ENCODE results near the gene DNASE2B. TPM values are rescaled to one million over a fixed set of nuclear protein-coding genes. Genes with fewer than 3 reads are reported as not detected.

DNASE2B gene, protein sequence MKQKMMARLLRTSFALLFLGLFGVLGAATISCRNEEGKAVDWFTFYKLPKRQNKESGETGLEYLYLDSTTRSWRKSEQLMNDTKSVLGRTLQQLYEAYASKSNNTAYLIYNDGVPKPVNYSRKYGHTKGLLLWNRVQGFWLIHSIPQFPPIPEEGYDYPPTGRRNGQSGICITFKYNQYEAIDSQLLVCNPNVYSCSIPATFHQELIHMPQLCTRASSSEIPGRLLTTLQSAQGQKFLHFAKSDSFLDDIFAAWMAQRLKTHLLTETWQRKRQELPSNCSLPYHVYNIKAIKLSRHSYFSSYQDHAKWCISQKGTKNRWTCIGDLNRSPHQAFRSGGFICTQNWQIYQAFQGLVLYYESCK
- not detected in 2 replicates for total RNA-seq (2021)
- long read RNA-seq, result 0 reads

DNA sequence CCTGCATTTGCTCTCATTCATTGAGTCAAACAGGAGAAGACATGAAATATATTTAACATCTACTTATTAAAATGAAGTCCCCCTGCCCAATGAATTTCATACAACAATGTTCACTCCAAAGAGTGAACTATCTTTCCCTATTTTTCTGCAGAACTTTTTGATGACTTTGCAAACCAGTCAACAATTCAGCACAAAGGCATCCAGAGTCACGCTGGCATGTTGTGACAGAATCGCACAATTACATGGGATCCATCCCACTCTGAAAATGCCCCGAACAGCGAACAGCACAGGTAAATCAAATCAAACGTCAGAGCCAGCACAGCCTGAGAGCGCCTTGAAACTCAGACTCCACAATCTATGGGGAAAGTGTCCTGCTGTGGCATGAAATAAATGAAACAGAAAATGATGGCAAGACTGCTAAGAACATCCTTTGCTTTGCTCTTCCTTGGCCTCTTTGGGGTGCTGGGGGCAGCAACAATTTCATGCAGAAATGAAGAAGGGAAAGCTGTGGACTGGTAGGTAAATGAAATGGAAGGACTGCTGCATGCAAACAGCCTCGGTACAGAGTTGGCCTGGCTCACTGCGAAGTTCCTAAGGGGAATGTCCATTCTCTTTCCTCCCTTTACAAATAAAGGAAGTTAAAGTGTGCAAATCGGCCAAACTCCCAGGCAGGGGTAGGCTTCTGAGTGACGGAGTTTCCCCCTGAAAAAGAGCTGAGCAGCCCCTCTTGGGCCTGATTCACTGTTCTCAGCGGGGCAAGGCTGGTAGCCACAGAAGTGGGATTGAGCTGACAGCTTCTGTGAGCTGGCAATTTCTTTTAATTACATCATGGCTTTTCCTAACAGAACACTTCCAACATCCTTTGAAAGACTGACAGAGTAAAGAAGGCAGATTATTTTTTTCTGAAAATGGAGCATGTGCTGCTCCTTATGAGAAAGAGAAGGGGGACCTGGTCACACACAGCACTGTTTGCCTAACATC is at the start of gene DNASE2B:
Gene DNASE2B, plus strand, starts transcription at position 310 of the 981 bp plus-strand sequence. Its CDS starts 81 bp downstream, at position 391.
- H3K23me2 ChIP-seq (ENCODE audit: insufficient read length, low read depth, low read length, poor library complexity, severe bottlenecking), result no peaks in the 10 kb centered on the region
- H3K36me3 Mint-ChIP-seq (ENCODE audit: insufficient read depth in 1 of 3, low read depth in 3 of 3), result no peaks in the 10 kb centered on the region
- H4K5ac ChIP-seq (ENCODE audit: insufficient read length, low read depth, low read length), result no peak within 1 kb of the TSS
- H4K8ac ChIP-seq (replicated peaks; ENCODE audit: insufficient read length, low read depth, low read length), result no peak within 1 kb of the TSS
- no peaks in the 10 kb centered on the region for H3K4me1 ChIP-seq (ENCODE audit: insufficient read depth, low read length)
- no peak within 1 kb of the TSS for H3K9ac ChIP-seq (ENCODE audit: extremely low read depth, insufficient read length, low read length)
- no peak within 1 kb of the TSS for H3K4me2 ChIP-seq (ENCODE audit: insufficient read depth, insufficient read length, low read length)
- H2AFZ ChIP-seq (ENCODE audit: low read length), result no peak within 1 kb of the TSS
- H3K4ac ChIP-seq (ENCODE audit: low read depth, low read length), result no peak within 1 kb of the TSS
- no peaks in the 10 kb centered on the region for H3K27me3 Mint-ChIP-seq (ENCODE audit: low read depth)
- no peaks in the 10 kb centered on the region for H4K20me1 ChIP-seq (ENCODE audit: control insufficient read depth, insufficient read depth, insufficient read length)
- H3K4me1 Mint-ChIP-seq, result peaks cover 6 to 11% of the 10 kb centered on the region in 2 experiments; a peak in 3 of 4 replicates
- no peaks in the 10 kb centered on the region for H3K9me3 Mint-ChIP-seq
- no peak for DNase-seq
- H3T11ph ChIP-seq (ENCODE audit: low read length), result no peak within 1 kb of the TSS
- H3K18ac ChIP-seq (ENCODE audit: insufficient read length, low read depth, low read length), result no peak within 1 kb of the TSS
- H3K56ac ChIP-seq (ENCODE audit: insufficient read length, low read depth, low read length), result no peak within 1 kb of the TSS
- no peak within 1 kb of the TSS for H3K27ac ChIP-seq (ENCODE audit: insufficient read length, low read depth, low read length)
- no peak within 1 kb of the TSS for H2AK5ac ChIP-seq (ENCODE audit: insufficient read length, low read length)
- no peaks in the 10 kb centered on the region for H3K79me1 ChIP-seq (ENCODE audit: insufficient read depth, low read depth, low read length, poor library complexity, severe bottlenecking)
- TF ChIP-seq, protein P1, sequence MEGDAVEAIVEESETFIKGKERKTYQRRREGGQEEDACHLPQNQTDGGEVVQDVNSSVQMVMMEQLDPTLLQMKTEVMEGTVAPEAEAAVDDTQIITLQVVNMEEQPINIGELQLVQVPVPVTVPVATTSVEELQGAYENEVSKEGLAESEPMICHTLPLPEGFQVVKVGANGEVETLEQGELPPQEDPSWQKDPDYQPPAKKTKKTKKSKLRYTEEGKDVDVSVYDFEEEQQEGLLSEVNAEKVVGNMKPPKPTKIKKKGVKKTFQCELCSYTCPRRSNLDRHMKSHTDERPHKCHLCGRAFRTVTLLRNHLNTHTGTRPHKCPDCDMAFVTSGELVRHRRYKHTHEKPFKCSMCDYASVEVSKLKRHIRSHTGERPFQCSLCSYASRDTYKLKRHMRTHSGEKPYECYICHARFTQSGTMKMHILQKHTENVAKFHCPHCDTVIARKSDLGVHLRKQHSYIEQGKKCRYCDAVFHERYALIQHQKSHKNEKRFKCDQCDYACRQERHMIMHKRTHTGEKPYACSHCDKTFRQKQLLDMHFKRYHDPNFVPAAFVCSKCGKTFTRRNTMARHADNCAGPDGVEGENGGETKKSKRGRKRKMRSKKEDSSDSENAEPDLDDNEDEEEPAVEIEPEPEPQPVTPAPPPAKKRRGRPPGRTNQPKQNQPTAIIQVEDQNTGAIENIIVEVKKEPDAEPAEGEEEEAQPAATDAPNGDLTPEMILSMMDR (conservative IDR thresholded peaks at IDR 0.05), result no peak
- no peak within 1 kb of the TSS for H3K4me3 Mint-ChIP-seq
- H2BK5ac ChIP-seq (ENCODE audit: insufficient read length, low read length), result no peak within 1 kb of the TSS
- no peak within 1 kb of the TSS for H2BK120ac ChIP-seq (ENCODE audit: low read depth, low read length, poor library complexity, severe bottlenecking)
- no peaks in the 10 kb centered on the region for H3K79me2 ChIP-seq (ENCODE audit: insufficient read depth, low read length)
- no peak within 1 kb of the TSS for H2BK15ac ChIP-seq (ENCODE audit: low read depth, low read length)
- WGBS (ENCODE audit: extremely low coverage, insufficient read length, low lambda C conversion rate), result no CpG with 5 or more reads among the region's 11 CpGs
- no peaks in the 10 kb centered on the region for H3K27me3 ChIP-seq (ENCODE audit: insufficient read depth, low read length)
- H3K27ac Mint-ChIP-seq, result peak within 1 kb of the TSS in 1 of 3 experiments; percentile 7; a peak in 1 of 7 replicates
- no peaks in the 10 kb centered on the region for H3K9me3 ChIP-seq (ENCODE audit: control insufficient read depth, low read depth, low read length)
- H3K23ac ChIP-seq (ENCODE audit: insufficient read length, low read depth, low read length), result no peak within 1 kb of the TSS
- H3K14ac ChIP-seq (ENCODE audit: insufficient read depth, low read length), result no peak within 1 kb of the TSS
- H4K91ac ChIP-seq (ENCODE audit: insufficient read length, low read depth, low read length), result no peak within 1 kb of the TSS
- no peak within 1 kb of the TSS for H2BK12ac ChIP-seq (ENCODE audit: insufficient read length, low read depth, low read length)
- no peak within 1 kb of the TSS for H2BK20ac ChIP-seq (ENCODE audit: low read depth, low read length, poor library complexity, severe bottlenecking)

Measured in H9 (cell line).